Measurements from ENCODE around the gene PAIP1.
"Not testable (repeated sequence)": the region's sequence is repeated elsewhere in the genome, so short reads cannot be mapped to it uniquely, and the experiment has no call there.

The PAIP1 gene

GRCh38 chr5:43570450-43571158, 13.7 kb upstream of the PAIP1 start:
- DNase-seq, result no peak

- DNase-seq, result no peak
Measured at GRCh38 chr5:43569236-43569746, 12.4 kb upstream of the PAIP1 start.

- DNase-seq, result no peak
Measured at GRCh38 chr5:43567967-43568366, 11.1 kb upstream of the PAIP1 start.

DNA sequence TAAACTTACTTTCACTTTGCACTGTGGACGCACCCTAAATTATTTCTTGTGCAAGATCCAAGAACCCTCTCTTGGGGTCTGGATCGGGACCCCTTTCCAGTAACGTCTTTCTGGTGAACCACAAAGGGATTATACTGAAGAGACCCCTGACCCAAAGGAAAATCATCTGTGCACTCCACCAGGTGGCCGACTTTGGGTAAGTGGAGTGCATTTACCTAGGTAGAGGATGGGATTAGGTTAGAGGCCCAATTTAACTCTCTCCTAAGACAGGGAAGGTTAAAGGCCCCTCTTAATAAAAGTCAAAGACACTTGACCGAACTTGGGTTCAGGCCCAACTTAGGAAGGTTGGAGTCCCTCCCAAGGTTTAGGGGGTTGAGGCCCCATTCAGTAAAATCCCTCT, 8.2 kb upstream of the PAIP1 start:
- DNase-seq, result no peak

DNA sequence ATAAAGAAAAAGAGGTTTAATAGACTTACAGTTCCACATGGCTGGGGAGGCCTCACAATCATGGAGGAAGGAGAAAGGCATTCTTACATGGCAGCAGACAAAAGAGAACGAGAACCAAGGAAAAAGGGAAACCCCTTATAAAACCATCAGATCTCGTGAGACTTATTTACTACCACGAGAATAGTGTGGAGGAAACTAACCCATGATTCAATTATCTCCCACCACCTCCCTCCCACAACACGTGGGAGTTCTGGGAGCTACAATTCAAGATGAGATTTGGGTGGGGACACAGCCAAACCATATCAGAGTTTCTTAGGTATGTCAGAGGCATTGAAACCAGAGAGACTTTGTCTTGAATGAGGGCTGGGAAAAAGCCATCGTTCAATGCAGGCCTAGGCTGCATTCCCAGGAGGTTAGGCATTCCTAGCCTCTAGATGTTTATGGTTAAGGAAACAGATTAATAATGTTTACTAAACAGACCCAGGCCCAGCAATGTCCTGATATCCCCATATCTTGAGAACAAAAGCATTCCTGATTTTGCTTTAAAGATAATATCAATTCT, 7.5 kb upstream of the PAIP1 start:
- no peak for DNase-seq

DNA sequence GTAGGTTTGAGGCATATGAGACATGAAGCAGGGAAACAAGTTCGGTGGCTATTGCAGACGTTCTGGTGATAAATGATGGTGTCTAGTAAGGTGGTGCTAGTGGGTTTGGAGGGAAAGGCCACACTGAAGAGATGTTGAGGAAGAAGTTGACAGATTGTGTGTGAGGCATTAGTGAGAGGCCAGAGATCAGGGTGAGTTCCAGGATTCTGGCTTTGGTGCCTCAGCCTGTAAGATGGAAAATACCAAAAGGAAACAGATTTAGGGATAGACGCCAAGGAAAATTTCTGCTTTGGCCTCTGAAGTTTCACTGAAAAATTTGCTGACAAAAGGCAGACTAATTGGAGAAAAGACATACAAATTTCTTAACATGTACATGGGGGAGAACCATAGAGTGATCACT, 6.4 kb upstream of the PAIP1 start:
- DNase-seq, result no peak

DNA sequence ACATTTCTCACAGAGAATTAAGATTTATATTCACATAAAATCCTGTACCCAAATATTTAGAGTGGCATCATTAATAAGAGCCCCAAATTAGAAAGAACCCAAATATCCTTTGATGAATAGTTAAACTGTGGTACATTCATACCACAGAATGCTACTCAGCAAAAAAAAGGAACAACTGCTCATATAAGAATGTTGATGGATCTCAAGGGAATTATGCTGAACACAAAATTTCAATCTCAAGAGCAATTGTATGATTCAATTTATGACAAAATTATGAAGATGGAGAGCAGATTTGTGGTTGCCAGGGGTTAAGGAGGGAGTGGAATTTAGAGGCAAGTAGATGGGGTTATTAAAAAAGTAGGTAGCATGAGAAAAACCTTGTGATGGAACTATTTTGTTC, 4.5 kb upstream of the PAIP1 start:
- DNase-seq, result no peak

GRCh38 chr5:43560128-43560527, 3.3 kb upstream of the PAIP1 start:
- no peak for DNase-seq

DNA sequence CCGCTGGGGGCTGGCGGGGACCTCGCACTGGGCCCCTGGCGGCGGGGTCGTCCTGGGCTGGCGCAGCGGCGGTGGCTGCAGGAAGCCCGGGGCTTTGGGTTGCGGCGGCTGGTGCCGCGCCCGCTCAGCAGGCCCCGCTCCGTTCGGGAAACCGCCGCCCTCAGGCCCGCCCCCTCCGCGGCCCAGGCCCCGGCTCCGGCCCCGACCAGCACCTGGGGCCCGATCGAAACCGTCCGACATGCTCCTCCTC, 345 bp downstream of the PAIP1 start:
- not testable (repeated sequence) for DNase-seq

DNA sequence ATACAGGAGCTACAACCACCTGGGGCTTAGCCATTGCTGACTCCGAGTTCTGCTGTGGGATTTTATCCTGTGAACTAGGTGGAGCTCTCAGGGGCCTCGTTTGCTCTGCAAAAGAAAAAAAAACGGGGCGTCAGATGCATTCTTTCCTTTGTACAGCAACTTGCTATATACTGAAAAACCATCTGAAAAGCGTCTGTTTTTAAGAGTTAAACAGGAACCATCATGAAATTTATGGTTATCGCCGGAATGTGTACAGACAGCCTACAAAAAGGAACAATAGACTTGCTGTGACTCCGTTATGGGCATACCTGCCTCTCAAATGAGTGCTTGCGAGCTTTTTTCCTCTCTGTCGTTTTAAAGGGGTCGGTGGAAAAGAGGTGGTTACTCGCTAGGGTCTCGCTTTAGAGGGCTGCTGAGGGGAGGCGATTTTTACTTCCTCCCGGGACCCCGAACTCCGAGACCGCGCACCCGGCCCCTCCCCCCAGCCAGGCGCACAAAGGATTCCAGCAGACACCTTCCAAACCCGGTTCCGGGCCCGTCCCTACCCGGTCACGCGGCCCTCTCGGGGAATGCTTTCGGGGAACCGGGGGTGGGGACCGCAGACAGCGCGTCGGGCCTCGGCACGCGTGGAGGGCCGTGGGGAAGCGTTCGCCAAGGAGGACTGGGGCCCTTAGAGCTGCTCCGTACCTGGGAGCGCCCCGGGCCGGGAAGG, 826 bp downstream of the PAIP1 start:
- DNase-seq, result no peak

DNA sequence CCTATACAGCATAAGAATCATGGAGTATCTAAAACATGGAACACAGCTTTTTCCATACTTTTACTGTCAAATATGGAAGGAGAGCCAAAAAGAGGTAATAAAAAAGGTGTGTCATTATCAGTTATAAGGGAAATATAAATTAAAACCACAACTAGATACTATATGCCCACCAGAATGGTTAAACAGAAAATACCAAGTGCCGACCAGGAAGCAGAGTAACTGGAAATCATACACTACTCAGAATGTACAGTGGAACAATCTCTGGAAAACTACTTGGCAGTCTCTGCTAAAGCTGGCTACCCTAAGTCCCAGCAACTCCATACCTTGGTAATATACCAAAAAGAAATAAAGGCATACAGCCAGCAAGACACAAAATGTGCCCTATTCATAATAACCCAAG, 2.4 kb downstream of the PAIP1 start:
- no peak for DNase-seq

GRCh38 chr5:43553381-43553780, 3.5 kb downstream of the PAIP1 start:
- no peak for DNase-seq

- no peak for DNase-seq
Measured at GRCh38 chr5:43551731-43552130, 5.1 kb downstream of the PAIP1 start.

- DNase-seq, result not testable (repeated sequence)
Measured at GRCh38 chr5:43549272-43549671, 7.6 kb downstream of the PAIP1 start.

DNA sequence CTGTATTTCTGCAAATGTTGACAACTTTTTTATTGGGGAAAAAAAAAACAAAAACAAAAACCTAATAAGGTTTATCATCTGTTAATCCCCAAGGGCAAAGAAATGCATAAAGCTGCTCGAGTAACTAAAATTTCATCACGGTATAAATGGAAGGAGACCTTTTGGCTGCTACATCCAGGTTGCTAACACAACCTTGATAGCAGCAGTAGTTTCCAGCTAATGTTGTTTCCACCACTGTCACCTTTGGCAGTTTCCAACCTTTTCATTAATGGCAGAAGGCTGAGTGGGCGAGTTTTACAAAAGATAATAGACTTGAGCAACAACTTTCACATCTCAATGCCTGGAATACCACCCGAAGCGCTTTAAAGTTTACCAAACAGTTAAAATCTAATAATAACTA, 8.5 kb downstream of the PAIP1 start:
- no peak for DNase-seq

GRCh38 chr5:43547532-43547931, 9.3 kb downstream of the PAIP1 start:
- DNase-seq, result no peak

DNA sequence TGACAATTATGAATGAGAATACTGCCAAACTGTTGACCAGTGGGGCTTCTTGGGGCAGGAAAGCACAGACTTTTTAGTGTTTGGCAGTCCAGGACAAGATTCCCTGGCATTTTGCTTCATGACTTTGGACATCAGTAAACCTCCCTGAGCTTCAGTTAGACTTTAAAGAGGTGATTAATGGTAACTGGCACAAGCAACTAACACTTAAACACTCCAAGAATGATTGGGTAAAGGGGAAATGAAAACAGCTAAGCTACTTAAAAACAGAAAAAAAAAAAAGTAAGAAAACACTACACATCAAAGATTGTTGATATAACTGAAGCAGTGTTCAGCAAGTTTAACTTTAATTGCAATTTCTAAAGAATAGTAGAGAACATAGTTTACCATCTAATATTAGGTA, 13.4 kb downstream of the PAIP1 start:
- DNase-seq, result no peak

GRCh38 chr5:43540746-43541145, 16.1 kb downstream of the PAIP1 start:
- no peak for DNase-seq

DNA sequence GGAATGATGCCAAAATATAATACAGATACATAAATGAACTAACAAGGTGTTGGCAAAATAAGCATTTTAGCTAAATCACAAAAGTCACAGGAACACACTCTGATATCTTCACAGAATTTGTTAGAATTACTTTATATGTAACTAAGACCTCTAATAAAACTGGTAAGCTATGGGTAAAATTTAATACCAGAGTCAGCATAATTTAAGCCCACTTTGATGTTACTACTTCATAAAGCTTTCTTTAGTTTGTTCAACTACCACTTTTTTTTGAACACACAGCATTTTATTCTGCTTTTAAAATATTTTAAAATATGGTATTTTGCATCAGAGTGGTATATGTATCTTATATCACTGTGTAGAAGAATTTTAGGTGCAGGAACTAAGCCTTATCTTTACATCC, 19.9 kb downstream of the PAIP1 start:
- DNase-seq, result no peak

- no peak for DNase-seq
Measured at GRCh38 chr5:43533646-43534045, 23.2 kb downstream of the PAIP1 start.

- no peak for DNase-seq
Measured at GRCh38 chr5:43530648-43531047, 26.2 kb downstream of the PAIP1 start.

- DNase-seq, result no peak
Measured at GRCh38 chr5:43523662-43524072, 33.2 kb downstream of the PAIP1 start.

GRCh38 chr5:43520615-43521014, 36.3 kb downstream of the PAIP1 start:
- no peak for DNase-seq

DNA sequence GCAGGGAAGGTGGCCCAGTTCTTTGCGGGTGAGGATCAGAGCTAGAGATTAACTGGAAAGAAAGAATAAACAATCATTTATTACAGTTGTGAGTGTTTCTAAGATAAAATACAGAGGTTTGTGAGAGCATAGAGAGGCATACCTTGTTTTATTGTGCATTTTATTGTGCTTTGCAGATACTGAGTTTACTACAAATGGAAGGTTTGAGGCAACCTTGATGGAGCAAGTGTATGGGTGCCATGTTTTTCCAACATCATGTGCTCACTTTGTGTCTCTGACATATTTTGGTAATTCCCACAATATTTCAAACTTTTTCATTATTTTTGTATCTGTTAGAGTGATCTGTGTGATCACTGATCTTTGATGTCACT, 41.2 kb downstream of the PAIP1 start:
- no peak for DNase-seq
